H9 (cell line): Measurements from ENCODE around the gene OR10A3. TPM values are rescaled to one million over a fixed set of nuclear protein-coding genes. Genes with fewer than 3 reads are reported as not detected.

Source experiments
- DNase-seq: peaks from one replicate; pipeline ENCODE4 v3.0.0-alpha.2; 2017
- H2AFZ ChIP-seq: one replicate; pipeline ENCODE4 v1.6.1; 2013; ENCODE audit warnings: mild to moderate bottlenecking, low read length, control low read depth, moderate library complexity
- H2AK5ac ChIP-seq: 2 replicates; pipeline ENCODE4 v1.6.1; 2013; ENCODE audit warnings: low read length, control low read depth, mixed read lengths; ENCODE audit not compliant: insufficient read length
- H2BK120ac ChIP-seq: one replicate; pipeline ENCODE4 v1.6.1; 2013; ENCODE audit warnings: low read depth, mild to moderate bottlenecking, low read length, control low read depth, inconsistent platforms; ENCODE audit not compliant: poor library complexity, severe bottlenecking
- H2BK12ac ChIP-seq: 2 replicates; pipeline ENCODE4 v1.6.1; 2013; ENCODE audit warnings: low read length, control low read depth, mixed read lengths, low read depth; ENCODE audit not compliant: insufficient read length
- H2BK15ac ChIP-seq: 2 replicates; pipeline ENCODE4 v1.6.1; 2013; ENCODE audit warnings: low read depth, low read length, control low read depth
- H2BK20ac ChIP-seq: one replicate; pipeline ENCODE4 v1.6.1; 2013; ENCODE audit warnings: low read depth, mild to moderate bottlenecking, low read length, control low read depth, inconsistent platforms; ENCODE audit not compliant: poor library complexity, severe bottlenecking
- H2BK5ac ChIP-seq: 2 replicates; pipeline ENCODE4 v1.6.1; 2013; ENCODE audit warnings: low read length, control low read depth, mixed read lengths; ENCODE audit not compliant: insufficient read length
- H3K14ac ChIP-seq: 2 replicates; pipeline ENCODE4 v1.6.1; 2013; ENCODE audit warnings: low read length, control low read depth; ENCODE audit not compliant: insufficient read depth
- H3K18ac ChIP-seq: 2 replicates; pipeline ENCODE4 v1.6.1; 2013; ENCODE audit warnings: low read depth, mild to moderate bottlenecking, mixed read lengths, low read length, control low read depth; ENCODE audit not compliant: insufficient read length
- H3K23ac ChIP-seq: 2 replicates; pipeline ENCODE4 v1.6.1; 2013; ENCODE audit warnings: low read length, control low read depth, mixed read lengths, low read depth; ENCODE audit not compliant: insufficient read length
- H3K23me2 ChIP-seq: 2 replicates; pipeline ENCODE4 v1.6.1; 2013; ENCODE audit warnings: low read depth, mild to moderate bottlenecking, mixed read lengths, low read length, control low read depth; ENCODE audit not compliant: insufficient read length, poor library complexity, severe bottlenecking
- H3K27ac ChIP-seq: 2 replicates; pipeline ENCODE4 v1.5.1; 2013; ENCODE audit warnings: low read length, control low read depth, mixed read lengths, low read depth; ENCODE audit not compliant: insufficient read length
- H3K27me3 ChIP-seq: 2 replicates; pipeline ENCODE4 v1.6.1; 2013; ENCODE audit warnings: low read length, control low read depth, inconsistent platforms; ENCODE audit not compliant: insufficient read depth
- H3K4ac ChIP-seq: 2 replicates; pipeline ENCODE4 v1.6.1; 2013; ENCODE audit warnings: low read depth, mild to moderate bottlenecking, control low read depth, inconsistent platforms, low read length, moderate library complexity
- H3K4me1 ChIP-seq: 2 replicates; pipeline ENCODE4 v1.6.1; 2013; ENCODE audit warnings: low read length, control low read depth, inconsistent platforms; ENCODE audit not compliant: insufficient read depth
- H3K4me2 ChIP-seq: 2 replicates; pipeline ENCODE4 v1.6.1; 2013; ENCODE audit warnings: low read length, control low read depth, mixed read lengths; ENCODE audit not compliant: insufficient read length, insufficient read depth
- H3K56ac ChIP-seq: 2 replicates; pipeline ENCODE4 v1.6.1; 2013; ENCODE audit warnings: low read depth, mild to moderate bottlenecking, mixed read lengths, low read length, control low read depth; ENCODE audit not compliant: insufficient read length
- H3K79me1 ChIP-seq: 2 replicates; pipeline ENCODE4 v1.6.1; 2013; ENCODE audit warnings: low read depth, mild to moderate bottlenecking, moderate library complexity, low read length, control low read depth, inconsistent platforms; ENCODE audit not compliant: insufficient read depth, poor library complexity, severe bottlenecking
- H3K79me2 ChIP-seq: 2 replicates; pipeline ENCODE4 v1.6.1; 2013; ENCODE audit warnings: low read length, control low read depth, inconsistent platforms; ENCODE audit not compliant: insufficient read depth
- H3K9ac ChIP-seq: 2 replicates; pipeline ENCODE4 v1.6.1; 2013; ENCODE audit warnings: low read length, control low read depth, mixed read lengths; ENCODE audit not compliant: insufficient read length; ENCODE audit errors: extremely low read depth
- H3K9me3 ChIP-seq: one replicate; pipeline ENCODE4 v1.6.1; 2013; ENCODE audit warnings: low read depth, low read length, inconsistent platforms; ENCODE audit not compliant: control insufficient read depth
- H3T11ph ChIP-seq: one replicate; pipeline ENCODE4 v1.6.1; 2013; ENCODE audit warnings: mild to moderate bottlenecking, low read length, control low read depth, inconsistent platforms
- H4K20me1 ChIP-seq: one replicate; pipeline ENCODE4 v1.6.1; 2013; ENCODE audit not compliant: control insufficient read depth, insufficient read length, insufficient read depth
- H4K5ac ChIP-seq: 2 replicates; pipeline ENCODE4 v1.6.1; 2013; ENCODE audit warnings: low read depth, mild to moderate bottlenecking, mixed read lengths, low read length, control low read depth; ENCODE audit not compliant: insufficient read length
- H4K8ac ChIP-seq: replicated peaks from 2 replicates; pipeline ENCODE4 v1.6.1; 2013; ENCODE audit warnings: low read length, control low read depth, mixed read lengths, low read depth; ENCODE audit not compliant: insufficient read length
- H4K91ac ChIP-seq: 2 replicates; pipeline ENCODE4 v1.6.1; 2013; ENCODE audit warnings: low read depth, mild to moderate bottlenecking, moderate library complexity, mixed read lengths, low read length, control low read depth; ENCODE audit not compliant: insufficient read length
- H3K27ac Mint-ChIP-seq, 3 experiments: 2 replicates in 2 of 3; 3 replicates in 1 of 3; pipeline ENCODE4 v1.8.0; 2020 to 2021; ENCODE audit warnings: mixed read lengths in 3 of 3, mild to moderate bottlenecking in 1 of 3, moderate library complexity in 1 of 3
- H3K27me3 Mint-ChIP-seq: 2 replicates; pipeline ENCODE4 v1.8.0; 2021; ENCODE audit warnings: low read depth, mild to moderate bottlenecking, moderate library complexity, mixed read lengths
- H3K36me3 Mint-ChIP-seq, 3 experiments: 2 replicates in 2 of 3; 3 replicates in 1 of 3; pipeline ENCODE4 v1.8.0; 2020 to 2021; ENCODE audit warnings: low read depth in 3 of 3, mixed read lengths in 3 of 3; ENCODE audit not compliant: insufficient read depth in 1 of 3
- H3K4me1 Mint-ChIP-seq, 2 experiments: 2 replicates each; pipeline ENCODE4 v1.8.0; 2020; ENCODE audit warnings: mixed read lengths in 2 of 2
- H3K4me3 Mint-ChIP-seq, 2 experiments: 2 replicates in 1 of 2; 3 replicates in 1 of 2; pipeline ENCODE4 v1.8.0; 2020 to 2021; ENCODE audit warnings: mild to moderate bottlenecking in 2 of 2, mixed read lengths in 2 of 2, moderate library complexity in 1 of 2
- H3K9me3 Mint-ChIP-seq, 2 experiments: 2 replicates in 1 of 2; 3 replicates in 1 of 2; pipeline ENCODE4 v1.8.0; 2020; ENCODE audit warnings: mild to moderate bottlenecking in 2 of 2, mixed read lengths in 2 of 2, moderate library complexity in 1 of 2
- CTCF ChIP-seq: fragments of 200-600 bp; sonication (generic); conservative IDR thresholded peaks from 3 replicates; pipeline ENCODE4 v1.8.0; 2021; ENCODE audit warnings: antibody characterized with exemption, mild to moderate bottlenecking
- WGBS: extraction: QIAGEN DNeasy Blood & Tissue Kit; methylation state at CpG from one replicate; pipeline ENCODE4 v1.1.7; 2013; ENCODE audit warnings: missing lambda C conversion rate, low lambda C conversion rate, mixed read lengths; ENCODE audit not compliant: insufficient read length; ENCODE audit errors: extremely low coverage; 5-methylcytosine and 5-hydroxymethylcytosine counted together
- total RNA-seq: library from RNA; stranded (reverse); gene quantifications from 2 replicates; pipeline ENCODE4 v1.2.1, GENCODE V29; 2021

OR10A3 gene
- total RNA-seq, 1 experiment from 2014 or later: not detected

GRCh38 chr11:7969756-7970646, 28.5 kb upstream of the OR10A3 start:
- H2BK12ac ChIP-seq: no peak overlapping the region
- peak overlapping the region; percentile 80 for H2AFZ ChIP-seq
- no peaks in the 10 kb centered on the region for H3K79me1 ChIP-seq
- H3K4ac ChIP-seq: no peak overlapping the region
- no peak overlapping the region for H3K56ac ChIP-seq
- H2BK20ac ChIP-seq: no peak overlapping the region
- H3K27me3 ChIP-seq: no peaks in the 10 kb centered on the region
- no peak overlapping the region for H4K5ac ChIP-seq
- peak overlapping the region; percentile 36 for H3K4me2 ChIP-seq
- H4K91ac ChIP-seq: no peak overlapping the region
- no peak overlapping the region for H2BK15ac ChIP-seq
- H3K9ac ChIP-seq: no peak overlapping the region
- no peaks in the 10 kb centered on the region for H3K9me3 Mint-ChIP-seq
- H3K27ac ChIP-seq: peak overlapping the region; percentile 8
- H4K8ac ChIP-seq: no peak overlapping the region
- H3T11ph ChIP-seq: no peak overlapping the region
- H4K20me1 ChIP-seq: no peaks in the 10 kb centered on the region
- H3K23me2 ChIP-seq: no peaks in the 10 kb centered on the region
- no peak overlapping the region for H3K23ac ChIP-seq
- H3K9me3 ChIP-seq: no peaks in the 10 kb centered on the region
- TF ChIP-seq CTCF: no peak
- H2BK120ac ChIP-seq: no peak overlapping the region
- H2AK5ac ChIP-seq: no peak overlapping the region
- H3K27ac Mint-ChIP-seq: peak overlapping the region in 2 of 3 experiments; percentile 30 to 42; a peak in 2 of 7 replicates
- peaks cover 2% of the 10 kb centered on the region; the same call in 1 of the 2 replicates for H3K4me1 ChIP-seq
- H3K4me3 Mint-ChIP-seq: no peak overlapping the region; a peak in 2 of 5 replicates
- peaks cover 39 to 47% of the 10 kb centered on the region in 2 experiments for H3K4me1 Mint-ChIP-seq
- no peaks in the 10 kb centered on the region for H3K79me2 ChIP-seq
- no peak overlapping the region for H3K14ac ChIP-seq
- H3K36me3 Mint-ChIP-seq: no peaks in the 10 kb centered on the region
- DNase-seq: peak; percentile 80
- no peak overlapping the region for H3K18ac ChIP-seq
- WGBS: no CpG with 5 or more reads among the region's 3 CpGs
- H2BK5ac ChIP-seq: no peak overlapping the region
- no peaks in the 10 kb centered on the region for H3K27me3 Mint-ChIP-seq
